CD4-positive, alpha-beta T cell treated with Interleukin-4 for 4 hours (primary cell): Measurements from ENCODE around the gene HTT.

Experiments used
- DNase-seq: peaks from one replicate; pipeline ENCODE4 v3.0.0-alpha.2; 2020

HTT gene

GRCh38 chr4:3205995-3206394 lies 131.5 kb downstream of the HTT start:
- DNase-seq = no peak

- DNase-seq = no peak
Observed at GRCh38 chr4:3206439-3207100, 132.1 kb downstream of the HTT start.

GRCh38 chr4:3207531-3208037 lies 133.1 kb downstream of the HTT start:
- DNase-seq = no peak

DNA sequence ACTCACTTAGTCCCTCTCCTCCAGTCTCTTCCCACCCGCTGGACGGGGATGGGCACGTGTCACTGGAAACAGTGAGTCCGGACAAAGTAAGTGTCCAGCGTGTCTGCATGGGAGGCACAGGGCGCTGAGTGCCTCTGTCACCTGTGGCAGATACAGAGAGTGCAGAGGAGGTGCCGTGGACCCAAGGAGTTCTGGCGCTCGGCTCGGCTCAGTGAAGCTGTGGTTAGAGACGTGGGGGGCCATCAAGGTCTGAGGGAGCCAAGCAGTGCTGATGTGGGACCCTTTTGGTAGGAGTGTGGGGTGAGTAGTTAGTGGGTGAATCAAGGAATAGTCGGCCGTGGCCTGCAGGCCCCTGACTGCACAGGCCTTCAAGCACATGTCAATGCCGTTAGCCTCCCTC lies 134.3 kb downstream of the HTT start:
- no peak for DNase-seq

DNA sequence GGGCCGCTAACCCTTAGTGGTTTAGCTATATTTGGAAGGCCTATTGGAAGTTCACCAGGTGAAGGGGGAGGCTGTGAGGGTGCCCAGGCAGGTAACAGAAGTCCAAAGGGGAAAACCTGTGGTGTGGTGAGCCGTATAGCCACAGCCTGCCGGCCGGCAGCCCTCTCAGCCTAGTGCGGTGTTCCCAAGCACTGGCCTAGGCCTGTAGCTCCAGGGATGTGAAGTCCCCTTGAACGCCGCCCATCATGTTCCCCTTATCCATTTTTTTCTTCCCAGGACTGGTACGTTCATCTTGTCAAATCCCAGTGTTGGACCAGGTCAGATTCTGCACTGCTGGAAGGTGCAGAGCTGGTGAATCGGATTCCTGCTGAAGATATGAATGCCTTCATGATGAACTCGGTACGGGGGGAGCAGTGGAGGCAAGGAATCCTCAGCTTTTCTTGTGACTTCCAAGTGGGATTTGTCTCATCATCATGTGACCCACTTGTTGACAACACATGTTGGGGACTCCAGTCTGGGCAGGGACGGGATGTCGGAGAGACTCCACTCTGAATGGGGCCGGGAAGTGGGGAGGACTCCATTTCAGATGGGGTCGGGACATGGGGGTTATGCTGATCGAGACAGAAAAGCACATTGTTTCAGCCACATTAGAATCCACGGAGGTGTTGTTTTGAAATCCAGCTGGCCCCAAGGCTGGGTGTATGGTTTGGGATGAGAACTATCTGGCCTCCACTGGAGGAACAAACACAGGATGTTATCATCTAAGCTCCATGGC lies 135.3 kb downstream of the HTT start:
- DNase-seq = no peak

DNA sequence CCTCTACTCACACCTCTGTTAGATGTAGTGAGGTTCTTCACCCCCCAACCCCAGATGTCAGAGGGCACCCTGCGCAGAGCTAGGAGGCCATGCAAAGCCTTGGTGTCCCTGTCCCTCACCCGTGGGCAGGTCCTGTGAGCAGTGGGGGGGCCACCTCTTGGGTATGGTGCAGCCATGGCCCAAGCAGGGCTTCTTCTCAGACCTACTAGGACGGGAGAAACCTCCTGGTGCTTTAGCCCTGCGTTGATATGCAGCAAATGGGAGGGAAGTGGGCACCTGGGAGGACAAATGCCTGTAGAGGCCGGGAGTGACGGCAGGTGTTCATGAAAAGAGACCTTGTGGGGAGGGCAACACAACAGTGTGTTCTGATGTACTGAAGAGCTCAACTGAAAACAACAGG lies 136.0 kb downstream of the HTT start:
- no peak for DNase-seq

- no peak for DNase-seq
Observed at GRCh38 chr4:3211866-3212265, 137.4 kb downstream of the HTT start.

- no peak for DNase-seq
Observed at GRCh38 chr4:3212391-3213105, 138.1 kb downstream of the HTT start.

GRCh38 chr4:3213106-3213425 lies 138.6 kb downstream of the HTT start:
- no peak for DNase-seq

GRCh38 chr4:3213661-3214250 lies 139.3 kb downstream of the HTT start:
- DNase-seq = no peak

- no peak for DNase-seq
Observed at GRCh38 chr4:3215256-3215655, 140.8 kb downstream of the HTT start.

GRCh38 chr4:3215733-3216132 lies 141.3 kb downstream of the HTT start:
- DNase-seq = no peak

- DNase-seq = no peak
Observed at GRCh38 chr4:3217266-3217665, 142.8 kb downstream of the HTT start.

DNA sequence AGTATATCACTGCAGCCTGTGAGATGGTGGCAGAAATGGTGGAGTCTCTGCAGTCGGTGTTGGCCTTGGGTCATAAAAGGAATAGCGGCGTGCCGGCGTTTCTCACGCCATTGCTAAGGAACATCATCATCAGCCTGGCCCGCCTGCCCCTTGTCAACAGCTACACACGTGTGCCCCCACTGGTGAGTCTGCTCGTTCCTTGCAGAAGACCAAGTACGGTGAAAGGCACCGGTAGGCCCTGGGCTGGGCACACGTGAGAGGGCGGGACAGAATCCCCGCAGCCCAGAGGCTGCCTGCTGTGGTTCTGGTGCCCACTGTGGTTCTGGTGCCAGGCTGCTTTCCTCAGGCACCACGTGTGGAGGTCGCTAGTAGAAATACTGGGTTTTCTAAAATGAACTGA lies 143.3 kb downstream of the HTT start:
- DNase-seq = no peak

GRCh38 chr4:3218824-3219760 lies 144.6 kb downstream of the HTT start:
- DNase-seq = no peak

- DNase-seq = no peak
Observed at GRCh38 chr4:3219761-3220475, 145.4 kb downstream of the HTT start.

GRCh38 chr4:3220476-3221183 lies 146.1 kb downstream of the HTT start:
- DNase-seq = no peak

DNA sequence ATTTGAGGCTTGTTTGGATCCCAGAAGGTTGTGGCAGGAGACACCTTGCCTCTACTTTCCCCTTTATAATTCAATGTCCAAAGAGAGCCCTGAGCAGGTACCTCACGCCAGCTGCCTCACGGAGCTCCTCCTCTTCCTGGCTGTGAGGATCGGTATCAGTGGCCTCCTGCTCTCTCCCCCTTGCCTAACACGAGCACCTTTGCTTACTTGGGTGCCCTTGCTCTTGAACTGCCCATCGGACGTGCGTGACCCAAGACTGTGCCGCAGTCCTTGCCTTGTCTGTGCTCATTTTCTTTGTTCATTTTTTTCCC lies 146.7 kb downstream of the HTT start:
- DNase-seq = no peak

GRCh38 chr4:3221996-3222395 lies 147.5 kb downstream of the HTT start:
- DNase-seq = no peak

DNA sequence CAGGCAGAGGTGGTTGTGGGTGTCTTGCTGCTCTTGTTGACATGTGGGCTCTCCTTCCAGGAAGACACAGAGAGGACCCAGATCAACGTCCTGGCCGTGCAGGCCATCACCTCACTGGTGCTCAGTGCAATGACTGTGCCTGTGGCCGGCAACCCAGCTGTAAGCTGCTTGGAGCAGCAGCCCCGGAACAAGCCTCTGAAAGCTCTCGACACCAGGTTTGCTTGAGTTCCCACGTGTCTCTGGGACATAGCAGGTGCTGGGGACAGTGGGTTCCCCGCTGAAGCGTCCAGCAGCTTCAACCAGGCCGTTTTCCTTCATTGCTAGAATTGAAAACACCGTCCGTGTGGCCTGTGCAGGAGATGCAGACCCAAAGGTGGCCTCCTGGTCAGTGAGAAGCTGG lies 148.9 kb downstream of the HTT start:
- no peak for DNase-seq
